GM19035 (cell line): Measurements from ENCODE around the gene MBD3L2.
A peak's percentile ranks its signal among the peaks of the same experiment; 100 is the strongest.
"Not testable (repeated sequence)": the region's sequence is repeated elsewhere in the genome, so short reads cannot be mapped to it uniquely, and the experiment has no call there.

ENCODE experiments used
- ATAC-seq: cut with Tn5 transposase; IDR thresholded peaks from one replicate; pipeline ENCODE4 v1.9.1; 2021; ENCODE audit not compliant: unreplicated experiment

Gene MBD3L2

DNA sequence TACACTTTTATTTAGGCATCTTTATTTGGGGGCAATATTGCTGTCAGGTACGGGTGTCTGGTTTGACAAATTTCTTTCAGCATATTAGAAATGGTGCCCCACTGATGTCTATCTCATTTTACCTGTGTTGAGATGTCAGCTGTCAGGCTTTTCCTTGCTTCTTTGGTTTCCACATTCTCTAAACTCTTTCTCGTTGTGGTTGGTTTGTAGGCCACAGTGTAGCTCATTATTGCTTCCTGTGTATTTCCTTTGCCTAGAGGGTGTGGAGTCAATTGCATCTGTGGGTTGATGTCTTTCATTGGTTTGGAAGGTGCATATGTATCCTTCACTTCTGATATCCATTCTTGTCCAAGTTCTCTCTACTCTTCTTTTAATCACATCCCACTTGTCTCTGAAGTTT is 10.9 kb downstream of the MBD3L2 start:
- ATAC-seq: not testable (repeated sequence)

DNA sequence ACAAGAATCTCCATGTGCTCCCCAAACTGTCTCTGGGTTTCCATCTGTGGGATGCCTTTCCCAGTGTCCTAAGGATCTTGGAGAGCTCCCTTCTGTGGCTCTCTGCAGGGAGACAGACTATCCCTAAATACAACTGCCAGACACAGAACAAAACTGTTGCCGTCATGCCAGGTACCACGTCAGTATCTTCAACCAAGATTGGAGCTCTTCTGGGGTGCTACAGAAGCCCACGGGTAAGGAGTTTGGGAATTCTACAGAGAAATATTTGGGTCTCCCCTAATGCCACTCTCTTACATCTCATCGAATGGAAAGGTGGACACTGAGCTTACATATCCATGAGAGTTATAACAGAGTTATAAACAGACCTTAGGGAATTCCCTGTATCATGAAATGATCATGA is 14.2 kb downstream of the MBD3L2 start:
- ATAC-seq: no peak

DNA sequence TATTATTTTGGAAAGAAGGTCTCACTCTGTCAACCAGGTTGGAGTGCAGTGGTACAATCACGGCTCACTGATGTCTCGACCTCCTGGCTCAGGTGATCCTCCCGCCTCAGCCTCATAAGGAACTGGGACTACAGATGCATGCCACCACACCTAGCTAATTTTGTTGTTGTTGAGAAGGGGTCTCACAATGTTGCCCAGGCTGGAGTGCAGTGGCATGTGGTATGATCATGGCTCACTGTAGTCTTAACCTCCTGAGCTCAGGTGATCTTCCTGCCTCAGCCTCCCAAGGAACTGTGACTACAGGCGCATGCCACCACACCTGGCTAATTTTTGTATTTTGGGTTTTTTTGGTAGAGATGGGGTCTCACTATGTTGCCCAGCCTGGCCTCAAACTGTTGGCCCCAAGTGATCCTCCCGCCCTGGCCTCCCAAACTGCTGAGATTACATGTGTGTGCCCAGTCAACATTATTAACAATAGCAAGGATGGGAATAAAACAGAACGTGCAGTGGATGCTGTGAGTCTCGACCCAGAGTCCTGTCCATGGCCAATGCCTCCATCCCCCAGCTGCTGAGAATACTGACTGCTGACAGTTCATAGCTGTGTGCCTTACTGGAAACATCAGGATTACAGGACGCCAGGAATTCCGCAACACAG is 14.8 kb downstream of the MBD3L2 start:
- ATAC-seq: no peak

DNA sequence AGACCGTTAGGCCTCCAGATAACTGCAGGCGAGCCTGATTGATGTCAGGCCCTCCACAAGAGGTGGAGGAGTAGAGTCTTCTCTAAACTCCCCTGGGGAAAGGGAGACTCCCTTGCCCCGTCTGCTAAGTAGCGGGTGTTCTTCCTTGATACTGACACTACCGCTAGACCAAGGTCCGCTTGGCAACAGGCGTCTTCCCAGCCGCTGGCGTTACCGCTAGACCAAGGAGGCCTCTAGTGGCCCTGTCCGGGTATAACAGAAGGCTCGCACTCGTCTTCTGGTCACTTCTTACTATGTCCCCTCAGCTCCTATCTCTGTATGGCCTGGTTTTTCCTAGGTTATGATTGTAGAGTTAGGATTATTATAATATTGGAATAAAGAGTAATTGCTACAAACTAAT is 18.0 kb downstream of the MBD3L2 start:
- not testable (repeated sequence) for ATAC-seq

DNA sequence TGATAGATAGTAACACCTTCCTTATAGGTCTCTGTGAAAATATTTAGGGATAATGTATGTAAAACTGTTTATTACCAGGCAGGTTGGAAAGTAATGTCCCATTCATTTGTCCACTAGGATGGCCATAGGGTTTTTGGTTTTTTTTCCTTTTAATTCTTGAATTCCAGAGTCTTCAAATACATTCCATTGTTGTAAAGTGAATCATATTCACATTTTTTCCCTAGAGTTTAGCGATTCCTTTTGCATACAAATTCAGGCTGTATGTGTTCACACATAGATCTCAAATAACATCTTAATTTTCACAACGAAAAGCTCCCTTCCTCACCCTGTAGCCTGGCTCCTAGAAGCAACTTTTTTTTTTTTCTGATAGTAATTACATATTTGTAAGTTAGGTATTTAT is 18.6 kb downstream of the MBD3L2 start:
- no peak for ATAC-seq

DNA sequence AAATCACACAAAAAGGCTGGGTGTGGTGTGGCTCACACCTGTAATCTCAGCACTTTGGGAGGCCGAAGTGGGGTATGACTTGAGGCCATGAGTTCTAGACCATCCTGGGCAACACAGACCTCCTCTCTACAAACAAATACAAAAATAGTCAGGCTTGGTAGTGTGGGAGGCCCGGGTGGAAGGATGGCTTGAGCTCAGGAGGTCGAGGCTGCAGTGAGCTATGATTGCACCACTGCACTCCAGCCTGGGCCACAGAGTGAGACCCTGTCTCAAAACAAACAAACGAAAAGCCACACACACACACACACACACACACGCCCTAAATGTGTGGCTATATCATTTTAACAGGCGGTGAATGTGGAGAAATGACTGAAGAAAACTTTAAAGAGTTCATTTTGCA is 19.5 kb downstream of the MBD3L2 start:
- no peak for ATAC-seq

DNA sequence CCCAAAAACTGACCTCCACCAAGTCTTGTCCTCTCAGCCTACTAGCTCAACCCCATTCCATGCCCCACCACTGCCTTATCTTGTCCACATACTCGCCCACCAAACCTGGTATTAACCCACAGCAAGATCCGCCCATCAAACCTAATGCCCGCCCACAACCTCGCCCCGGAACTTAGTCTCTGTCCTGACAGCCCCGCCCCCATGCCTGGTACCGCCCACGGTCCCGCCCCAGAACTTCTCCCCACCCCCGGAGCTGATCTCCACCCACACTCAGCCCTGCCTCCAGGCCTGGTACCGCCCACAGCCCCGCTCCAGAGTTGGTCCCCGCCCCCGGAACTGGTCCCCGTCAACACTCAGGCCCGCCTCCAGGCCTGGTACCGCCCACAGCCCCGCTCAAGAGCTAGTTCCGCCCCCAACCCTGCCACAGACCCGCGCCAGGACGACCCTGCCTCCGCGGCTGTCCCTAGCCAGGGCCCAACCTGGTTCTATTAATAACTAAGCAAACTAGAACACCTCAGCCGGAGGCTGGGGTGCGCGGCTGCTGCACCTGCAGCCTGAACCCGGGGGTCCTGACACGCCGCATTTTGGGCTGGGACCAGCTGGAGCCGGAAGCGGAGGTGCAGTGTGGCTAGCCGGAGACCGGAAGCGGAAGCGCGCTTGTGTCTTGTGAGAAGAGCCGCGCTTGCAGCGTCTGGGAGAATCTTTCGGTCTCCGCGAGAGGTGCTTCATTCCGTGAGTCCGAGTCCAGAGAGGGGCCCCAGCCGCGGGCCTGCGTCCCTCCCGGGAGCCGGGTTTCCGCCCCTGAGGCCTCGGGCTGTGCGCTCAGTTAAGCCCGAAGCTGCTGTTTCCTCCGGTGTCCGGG is 20.2 kb downstream of the MBD3L2 start, which contains the start of gene ZNF557:
TSS of gene ZNF557 (plus strand) at position 662 of the 862 bp plus-strand sequence. CDS start 5,372 bp downstream, outside the sequence.
- ATAC-seq: peak; percentile 92

DNA sequence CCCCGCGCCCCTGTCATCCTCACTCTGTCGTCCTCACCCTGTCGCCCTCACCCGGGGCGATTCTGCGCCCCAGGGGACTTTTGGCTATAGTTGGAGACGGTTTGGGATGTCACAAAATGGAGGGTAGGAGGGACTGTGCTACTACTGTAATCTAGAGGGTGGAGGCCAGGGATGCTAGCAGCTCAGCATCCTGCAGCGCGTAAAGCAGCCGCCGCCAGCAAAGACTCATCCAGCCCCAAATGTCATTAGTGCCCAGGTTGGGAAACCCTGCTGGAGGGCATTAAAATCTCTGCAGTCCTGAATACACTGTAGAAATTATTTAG is 20.7 kb downstream of the MBD3L2 start:
- ATAC-seq: no peak

DNA sequence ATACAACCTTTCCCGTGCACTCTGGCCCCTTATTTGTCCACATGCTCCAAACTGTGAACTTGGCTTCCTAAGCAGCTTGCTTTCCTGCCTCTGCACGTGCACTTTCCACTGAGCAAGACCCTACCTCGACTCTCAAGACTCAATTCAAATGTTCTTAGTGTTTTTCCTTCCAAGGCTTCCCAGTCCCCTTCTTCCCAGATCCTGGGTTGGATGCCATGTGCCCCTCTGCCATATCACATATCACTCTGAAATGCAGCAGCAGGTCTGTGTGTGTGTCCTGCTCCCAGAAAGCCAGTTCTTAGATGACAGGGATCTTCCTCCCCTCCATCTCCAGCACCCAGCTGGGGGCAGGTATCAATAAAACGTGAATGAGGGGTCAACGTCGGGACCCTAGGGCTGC is 23.4 kb downstream of the MBD3L2 start:
- ATAC-seq: no peak

DNA sequence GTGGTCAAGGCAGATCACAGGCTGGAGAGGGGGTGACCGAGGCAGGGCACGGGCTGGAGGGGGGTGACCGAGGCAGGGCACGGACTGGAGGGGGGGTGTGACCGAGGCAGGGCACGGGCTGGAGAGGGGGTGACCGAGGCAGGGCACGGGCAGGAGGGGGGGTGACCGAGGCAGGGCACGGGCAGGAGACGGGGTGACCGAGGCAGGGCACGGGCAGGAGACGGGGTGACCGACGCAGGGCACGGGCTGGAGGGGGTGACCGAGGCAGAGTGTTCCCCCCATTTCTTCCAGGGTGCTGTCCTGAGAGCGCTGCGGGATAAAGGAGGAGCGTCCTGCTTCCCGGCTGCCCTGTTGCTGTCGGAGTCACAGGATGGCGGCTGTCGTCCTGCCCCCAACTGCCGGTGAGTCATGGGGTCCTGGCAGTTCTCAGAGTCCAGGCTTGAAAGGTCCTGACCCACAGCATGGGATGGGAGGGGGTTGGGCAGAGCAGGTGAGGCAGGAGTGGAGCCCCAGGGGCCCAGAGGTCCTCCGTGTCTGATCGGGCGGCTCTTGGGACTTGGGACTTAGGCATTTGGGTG is 25.7 kb downstream of the MBD3L2 start:
- no peak for ATAC-seq

DNA sequence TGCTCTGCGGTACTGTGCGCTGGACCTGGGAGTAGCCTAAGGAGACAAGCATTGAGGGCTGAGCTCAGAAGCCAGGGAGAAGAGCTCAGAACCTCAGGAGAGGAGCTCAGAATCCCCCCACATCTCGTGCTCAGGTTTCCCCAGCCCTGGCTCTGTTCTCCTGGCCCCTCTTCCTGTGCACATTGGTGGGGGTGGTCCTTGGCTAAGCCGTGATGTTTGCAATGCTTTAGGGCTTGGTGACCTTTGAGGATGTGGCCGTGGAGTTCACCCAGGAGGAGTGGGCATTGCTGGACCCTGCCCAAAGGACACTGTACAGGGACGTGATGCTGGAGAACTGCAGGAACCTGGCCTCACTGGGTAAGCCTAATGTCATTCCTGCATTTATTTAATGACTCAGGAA is 27.0 kb downstream of the MBD3L2 start:
- no peak for ATAC-seq

DNA sequence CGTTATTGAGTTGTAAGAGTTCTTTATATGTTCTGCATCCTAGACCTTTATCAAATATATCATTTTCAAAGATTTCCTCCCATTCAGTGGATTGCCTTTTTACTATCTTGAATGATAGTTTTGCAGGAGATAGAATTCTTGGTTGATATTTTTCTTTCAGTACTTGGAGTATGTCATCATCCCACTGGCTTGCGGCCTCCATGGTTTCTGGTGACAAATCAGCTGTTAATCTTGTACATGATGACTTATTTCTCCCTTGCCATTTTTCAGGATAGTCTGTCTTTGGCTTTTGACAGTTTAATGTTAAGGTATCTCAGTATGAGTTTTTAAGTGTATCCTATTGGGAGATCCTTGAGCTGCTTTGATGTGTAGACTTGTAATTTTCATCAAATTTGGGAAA is 28.9 kb downstream of the MBD3L2 start:
- no peak for ATAC-seq

DNA sequence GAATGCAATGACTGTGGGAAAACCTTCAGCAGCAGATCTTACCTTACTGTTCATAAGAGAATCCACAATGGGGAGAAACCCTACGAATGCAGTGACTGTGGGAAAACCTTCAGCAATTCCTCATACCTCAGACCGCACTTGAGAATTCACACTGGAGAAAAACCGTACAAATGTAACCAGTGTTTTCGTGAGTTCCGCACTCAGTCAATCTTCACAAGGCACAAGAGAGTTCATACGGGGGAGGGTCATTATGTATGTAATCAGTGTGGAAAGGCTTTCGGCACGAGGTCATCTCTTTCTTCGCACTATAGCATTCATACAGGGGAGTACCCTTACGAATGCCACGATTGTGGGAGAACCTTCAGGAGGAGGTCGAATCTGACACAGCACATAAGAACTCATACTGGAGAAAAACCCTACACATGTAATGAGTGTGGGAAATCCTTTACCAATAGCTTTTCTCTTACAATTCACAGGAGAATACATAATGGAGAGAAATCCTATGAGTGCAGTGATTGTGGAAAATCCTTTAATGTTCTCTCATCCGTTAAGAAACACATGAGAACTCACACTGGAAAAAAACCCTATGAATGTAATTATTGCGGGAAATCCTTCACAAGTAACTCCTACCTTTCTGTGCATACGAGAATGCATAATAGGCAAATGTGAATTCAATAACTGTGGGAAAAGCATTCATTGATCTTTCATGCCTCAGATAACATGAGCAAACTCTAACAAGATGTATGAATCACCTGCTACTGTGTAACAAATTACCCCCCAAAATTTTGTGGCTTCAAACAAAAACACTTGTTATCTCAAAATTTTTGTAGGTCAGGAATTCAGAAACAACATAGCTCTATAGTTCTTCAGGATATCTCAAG is 34.2 kb downstream of the MBD3L2 start:
- ATAC-seq: no peak

DNA sequence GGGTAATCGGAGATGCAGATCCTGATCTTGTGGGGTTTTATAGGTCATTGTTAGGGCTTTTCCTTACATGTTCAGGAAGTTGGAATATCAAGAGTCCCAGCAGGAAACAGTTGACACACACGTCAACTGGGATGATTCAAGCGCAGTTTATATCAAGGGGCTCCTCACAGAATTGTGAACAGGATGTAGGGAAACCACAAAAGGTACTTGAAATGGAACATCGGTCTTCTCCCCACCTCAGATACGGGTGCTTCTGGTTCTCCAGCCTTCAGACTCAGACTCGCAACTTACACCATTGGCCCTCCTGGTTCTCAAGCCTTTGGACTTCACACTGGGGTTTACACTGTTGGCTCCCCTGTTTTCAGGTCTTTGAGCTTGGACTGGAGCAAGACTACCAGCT is 39.9 kb downstream of the MBD3L2 start:
- ATAC-seq: no peak

DNA sequence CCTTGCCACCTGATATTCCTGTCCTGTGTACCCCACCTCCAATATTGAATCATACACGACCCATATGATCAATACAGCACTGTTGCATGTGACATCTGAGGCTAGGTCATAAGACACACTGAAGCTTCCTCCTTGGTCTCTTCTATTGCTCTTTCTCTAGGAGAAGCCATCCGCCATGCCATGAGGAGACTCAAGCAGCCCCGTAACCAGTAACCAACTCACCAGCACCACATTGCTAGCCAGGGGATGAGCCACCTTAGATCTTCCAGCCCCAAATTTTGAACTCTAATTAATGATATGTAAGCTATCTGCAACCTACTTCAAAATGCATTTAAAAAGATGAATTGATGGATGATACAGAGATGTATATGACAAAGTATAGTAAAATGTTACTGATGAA is 49.0 kb downstream of the MBD3L2 start:
- no peak for ATAC-seq

DNA sequence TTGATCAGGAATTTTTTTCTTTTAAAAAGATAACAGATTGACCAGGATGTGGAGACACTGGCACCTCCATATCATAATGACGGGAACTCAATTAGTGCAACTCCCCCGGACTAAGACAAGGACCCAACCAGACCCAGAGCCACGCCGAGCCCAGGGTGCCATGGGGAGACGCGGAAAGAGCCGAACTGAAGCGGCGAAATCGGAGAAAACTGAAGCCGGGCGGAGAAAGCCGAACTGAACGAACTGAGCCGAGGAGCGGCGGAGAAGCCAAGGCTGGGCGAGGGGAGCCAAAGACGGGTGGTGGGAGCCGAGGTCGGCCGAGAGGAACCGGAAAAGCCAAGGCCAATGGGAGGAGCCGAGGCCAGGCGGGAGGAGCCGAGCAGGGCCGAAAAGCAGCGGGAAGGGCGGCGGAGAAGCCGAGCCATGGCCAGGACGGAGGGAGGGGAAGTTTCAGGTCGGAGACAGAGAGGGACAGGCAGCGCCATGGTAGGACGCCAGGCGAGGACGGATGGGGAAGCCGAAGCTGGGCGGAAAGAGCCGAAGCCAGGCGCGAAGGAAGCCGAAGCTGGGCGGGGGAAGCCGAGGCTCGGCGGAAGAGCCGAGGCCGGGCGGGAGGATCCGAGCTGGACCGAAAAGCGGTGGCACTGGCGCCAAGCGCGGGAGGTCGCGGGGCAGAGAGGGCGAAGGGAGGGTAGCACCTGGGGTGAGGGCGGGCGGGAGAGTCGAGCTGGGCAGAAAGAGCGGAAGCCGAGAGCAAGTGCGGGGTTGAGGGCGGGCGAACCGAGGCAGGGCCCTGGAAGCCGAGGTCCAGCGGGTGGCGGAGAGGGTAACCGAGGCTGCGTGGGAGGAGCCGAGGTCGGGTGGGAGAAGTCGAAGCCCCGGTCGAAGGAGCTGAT is 49.8 kb downstream of the MBD3L2 start:
- ATAC-seq: peak; percentile 82

DNA sequence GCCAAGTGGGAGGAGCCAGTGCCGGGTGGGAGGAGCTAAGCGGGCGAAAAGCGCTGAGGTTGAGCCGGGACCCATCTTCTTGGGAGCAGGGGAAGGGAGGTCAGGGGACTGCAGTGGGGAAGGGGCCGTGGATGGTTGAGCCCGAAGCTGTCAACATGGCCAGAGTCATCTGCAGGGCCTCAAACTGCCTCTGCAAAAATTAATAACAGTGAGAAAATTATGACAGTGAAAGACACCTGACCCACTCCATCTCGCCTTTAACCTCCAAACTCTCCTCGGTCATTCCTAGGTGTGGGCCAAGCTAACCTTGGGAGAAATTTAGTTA is 50.4 kb downstream of the MBD3L2 start:
- ATAC-seq: no peak
